ENCODE results near the gene LARGE1. TPM values are rescaled to one million over a fixed set of nuclear protein-coding genes. Genes with fewer than 3 reads are reported as not detected.

Gene LARGE1
- total and polyA plus RNA-seq, 7 donors, result 14.9 to 91.6 (median 46.1) TPM

DNA sequence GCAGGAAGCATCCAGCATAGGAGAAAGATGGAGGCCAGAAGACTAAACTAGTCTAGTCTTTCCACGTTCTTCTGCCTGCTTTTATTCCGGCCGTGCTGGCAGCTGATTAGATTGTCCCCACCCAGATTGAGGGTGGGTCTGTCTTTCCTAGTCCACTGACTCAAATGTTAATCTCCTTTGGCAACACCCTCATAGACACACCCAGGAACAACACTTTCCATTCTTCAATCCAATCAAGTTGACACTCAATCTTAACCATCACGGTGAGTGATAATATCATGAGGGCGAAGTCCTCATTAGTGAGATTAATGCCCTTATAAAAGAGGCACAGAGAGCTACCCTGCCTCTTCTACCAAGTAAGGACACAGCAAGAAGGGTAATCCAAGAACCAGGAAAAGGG lies 424.2 kb downstream of the LARGE1 start:
- intact Hi-C loops (cut with DNase I), result no loop called here
- no peaks in the 10 kb centered on the region for H3K9me3 ChIP-seq
- no peaks in the 10 kb centered on the region for H3K27me3 ChIP-seq (ENCODE audit: insufficient read depth in 3 of 3, low read length in 2 of 3)
- DNase-seq (no peak), ATAC-seq (no peak)
- no peaks in the 10 kb centered on the region for H3K4me1 ChIP-seq
- no peaks in the 10 kb centered on the region for H3K36me3 ChIP-seq (ENCODE audit: insufficient read depth in 1 of 2, low read depth in 1 of 2)
- no peak overlapping the region for H3K4me3 ChIP-seq
- no peak overlapping the region for H3K27ac ChIP-seq
- 72 to 95% (median 92%) methylated on average over 5 of the region's 5 CpGs for WGBS, 3 donors
- TF ChIP-seq, protein P1, sequence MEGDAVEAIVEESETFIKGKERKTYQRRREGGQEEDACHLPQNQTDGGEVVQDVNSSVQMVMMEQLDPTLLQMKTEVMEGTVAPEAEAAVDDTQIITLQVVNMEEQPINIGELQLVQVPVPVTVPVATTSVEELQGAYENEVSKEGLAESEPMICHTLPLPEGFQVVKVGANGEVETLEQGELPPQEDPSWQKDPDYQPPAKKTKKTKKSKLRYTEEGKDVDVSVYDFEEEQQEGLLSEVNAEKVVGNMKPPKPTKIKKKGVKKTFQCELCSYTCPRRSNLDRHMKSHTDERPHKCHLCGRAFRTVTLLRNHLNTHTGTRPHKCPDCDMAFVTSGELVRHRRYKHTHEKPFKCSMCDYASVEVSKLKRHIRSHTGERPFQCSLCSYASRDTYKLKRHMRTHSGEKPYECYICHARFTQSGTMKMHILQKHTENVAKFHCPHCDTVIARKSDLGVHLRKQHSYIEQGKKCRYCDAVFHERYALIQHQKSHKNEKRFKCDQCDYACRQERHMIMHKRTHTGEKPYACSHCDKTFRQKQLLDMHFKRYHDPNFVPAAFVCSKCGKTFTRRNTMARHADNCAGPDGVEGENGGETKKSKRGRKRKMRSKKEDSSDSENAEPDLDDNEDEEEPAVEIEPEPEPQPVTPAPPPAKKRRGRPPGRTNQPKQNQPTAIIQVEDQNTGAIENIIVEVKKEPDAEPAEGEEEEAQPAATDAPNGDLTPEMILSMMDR (IDR thresholded peaks at IDR 0.05), result no peak

DNA sequence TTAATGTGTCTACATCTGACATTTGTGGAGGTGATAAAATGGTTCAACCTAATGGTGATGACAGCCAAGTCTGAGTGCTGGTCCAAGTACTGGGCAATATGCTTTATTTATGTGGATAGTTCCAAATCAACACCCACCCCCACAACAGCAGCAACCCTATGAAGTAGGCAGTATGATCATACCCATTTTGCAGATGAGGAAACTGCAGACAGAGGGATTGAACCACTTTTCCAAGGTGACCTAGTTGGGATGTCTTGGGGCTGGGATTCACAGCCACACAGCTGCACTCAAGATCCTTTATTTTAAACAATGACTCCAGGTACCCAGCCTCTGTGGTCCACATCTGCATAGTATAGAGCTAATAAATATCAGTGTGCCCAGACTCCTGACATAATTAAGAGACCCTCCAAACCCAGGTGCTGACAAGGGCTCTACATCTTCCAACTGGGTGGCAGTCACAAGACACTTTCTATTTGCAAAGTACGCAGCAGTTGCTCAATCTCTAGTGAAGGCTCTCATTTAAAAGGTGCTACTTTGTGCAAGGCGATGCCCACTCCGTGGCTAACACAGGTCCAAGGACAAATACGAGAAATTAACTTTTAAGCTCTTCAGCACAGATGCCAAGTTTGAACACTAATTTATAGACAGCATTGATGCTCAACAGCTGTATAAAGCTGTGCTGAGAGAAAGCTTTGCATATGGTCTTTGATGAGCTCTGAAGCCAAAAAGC lies 426.6 kb downstream of the LARGE1 start:
- intact Hi-C loops (cut with DNase I), result no loop called here
- no peaks in the 10 kb centered on the region for H3K9me3 ChIP-seq
- H3K27me3 ChIP-seq (ENCODE audit: insufficient read depth in 3 of 3, low read length in 2 of 3), result no peaks in the 10 kb centered on the region
- no peak overlapping the region for H3K27ac ChIP-seq
- H3K36me3 ChIP-seq (ENCODE audit: insufficient read depth in 1 of 2, low read depth in 1 of 2), result peaks cover 0 to 3% of the 10 kb centered on the region in 2 donors
- no peaks in the 10 kb centered on the region for H3K4me1 ChIP-seq
- ATAC-seq (no peak), DNase-seq (no peak)
- TF ChIP-seq, protein P1 (IDR thresholded peaks at IDR 0.05), result no peak
- WGBS, 3 donors, result 82 to 89% (median 85%) methylated on average over 4 of the region's 4 CpGs
- H3K4me3 ChIP-seq, result no peak overlapping the region

DNA sequence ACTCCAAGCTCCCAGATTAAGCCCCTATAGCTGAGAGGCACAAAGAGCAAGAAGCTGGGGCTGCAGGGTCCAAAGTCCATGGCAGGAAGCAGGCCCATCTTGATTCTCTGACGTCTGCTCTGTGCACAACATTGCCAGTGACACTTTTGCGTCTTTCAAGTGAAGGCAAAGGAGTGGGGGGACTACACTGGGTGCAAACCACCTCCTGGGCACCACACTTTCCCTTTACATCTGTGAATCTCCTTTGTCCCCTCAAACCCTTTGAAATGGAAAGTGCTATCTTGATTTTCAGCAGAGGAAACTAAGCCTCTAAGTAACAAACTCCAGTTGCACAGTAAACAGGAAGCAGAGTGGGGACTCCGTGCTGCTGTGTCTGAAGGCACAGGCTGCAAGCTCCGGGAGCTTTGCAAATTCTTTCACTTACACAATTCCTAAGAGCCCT lies 428.0 kb downstream of the LARGE1 start:
- WGBS, 3 donors, result 58 to 68% (median 62%) methylated on average over 4 of the region's 4 CpGs
- no peaks in the 10 kb centered on the region for H3K9me3 ChIP-seq
- DNase-seq (no peak), ATAC-seq (no peak)
- TF ChIP-seq, protein P1 (IDR thresholded peaks at IDR 0.05), result no peak
- no peaks in the 10 kb centered on the region for H3K27me3 ChIP-seq (ENCODE audit: insufficient read depth in 3 of 3, low read length in 2 of 3)
- peaks cover 0 to 3% of the 10 kb centered on the region in 2 donors for H3K36me3 ChIP-seq (ENCODE audit: insufficient read depth in 1 of 2, low read depth in 1 of 2)
- no peak overlapping the region for H3K4me3 ChIP-seq
- no peak overlapping the region for H3K27ac ChIP-seq
- intact Hi-C loops (cut with DNase I), result no loop called here
- no peaks in the 10 kb centered on the region for H3K4me1 ChIP-seq

DNA sequence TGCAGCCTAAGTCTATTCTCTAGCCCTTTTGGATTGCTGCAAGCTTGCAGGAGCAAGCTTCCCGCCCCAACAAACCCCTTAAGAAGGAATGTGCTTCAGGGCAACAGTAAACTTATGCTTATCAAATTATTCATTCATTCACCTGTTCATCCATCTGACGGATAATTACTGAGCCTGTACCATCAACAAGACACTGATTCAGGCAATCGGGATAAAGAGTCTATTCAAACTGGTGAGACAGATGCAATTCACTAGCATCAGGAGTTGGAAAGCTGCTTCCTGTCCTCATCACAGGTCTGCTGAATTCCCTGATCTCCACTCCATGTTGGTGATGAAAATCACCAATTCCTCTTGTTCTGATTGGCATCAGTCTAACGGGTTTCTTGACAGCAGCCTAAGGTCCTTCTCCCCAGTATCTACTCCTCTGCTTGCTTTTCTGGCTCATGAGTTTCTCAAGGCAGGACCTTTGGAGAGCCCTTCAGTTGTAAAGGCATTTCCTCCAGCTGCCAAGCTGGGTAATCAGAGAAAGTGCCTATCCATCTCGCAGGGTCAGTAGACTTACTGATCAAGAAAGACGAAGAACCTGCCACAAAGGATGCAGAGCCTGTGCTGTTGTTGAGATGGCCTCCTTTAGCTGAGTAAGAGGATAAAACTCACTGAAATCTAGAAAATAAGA lies 433.1 kb downstream of the LARGE1 start:
- Histone ChIP-seq H3K36me3 (ENCODE audit: insufficient read depth in 1 of 2, low read depth in 1 of 2) (peaks cover 0 to 3% of the 10 kb centered on the region in 2 donors), H3K27me3 (ENCODE audit: insufficient read depth in 3 of 3, low read length in 2 of 3) (no peaks in the 10 kb centered on the region), H3K4me1 (no peaks in the 10 kb centered on the region), H3K9me3 (no peaks in the 10 kb centered on the region), H3K27ac (no peak overlapping the region), H3K4me3 (no peak overlapping the region)
- DNase-seq (no peak), ATAC-seq (no peak)
- TF ChIP-seq, protein P1 (IDR thresholded peaks at IDR 0.05), result no peak
- intact Hi-C loops (cut with DNase I), result no loop called here
- 62 to 90% (median 70%) methylated on average over 6 of the region's 6 CpGs for WGBS, 3 donors
